Activated T-cell treated with anti-CD3 and anti-CD28 coated beads for 24 hours (primary cell): ENCODE measurements around the gene ZBTB20.
"Not testable (repeated sequence)": the region's sequence is repeated elsewhere in the genome, so short reads cannot be mapped to it uniquely, and the experiment has no call there.

Experiments
- DNase-seq: peaks from one replicate; pipeline ENCODE4 v3.0.0-alpha.2; 2020; ENCODE audit warnings: low read depth

ZBTB20 gene

DNA sequence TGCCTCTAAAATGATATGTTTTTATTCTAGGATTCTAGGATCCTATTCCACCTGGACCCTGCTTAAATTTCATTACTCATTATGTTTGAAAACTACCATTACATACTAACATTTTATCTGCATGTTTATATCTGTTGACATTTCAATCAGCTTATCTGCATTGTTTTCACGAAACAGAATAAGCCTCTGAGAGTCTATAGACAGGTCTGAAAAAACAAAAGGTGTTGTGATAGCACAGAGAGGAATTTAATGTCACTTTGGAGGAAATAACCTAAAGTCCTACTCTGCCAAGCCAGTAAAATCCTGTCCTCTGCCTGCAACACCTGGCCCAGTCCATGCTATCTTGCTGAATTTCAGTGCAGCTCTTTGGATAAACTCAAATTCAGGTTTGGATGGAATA is 315.2 kb downstream of the ZBTB20 start:
- DNase-seq, result no peak

DNA sequence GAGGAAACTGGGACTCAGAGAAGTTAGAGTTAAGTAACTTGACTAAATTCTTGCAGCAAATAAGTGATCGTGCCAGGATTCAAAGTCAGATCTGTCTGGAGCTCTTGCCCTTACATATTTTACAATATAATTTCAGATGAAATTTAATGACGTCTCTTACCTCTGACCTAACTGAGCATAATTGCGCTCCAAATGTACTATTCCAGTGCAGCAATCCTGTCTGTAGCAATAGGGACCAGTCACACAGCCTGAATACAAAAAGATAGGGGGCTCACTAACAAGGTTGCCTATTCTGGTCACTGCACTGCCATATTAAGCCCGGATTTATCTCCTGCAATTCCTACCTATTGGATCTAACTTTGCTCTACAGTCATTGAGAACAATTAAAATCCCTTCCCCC is 316.4 kb downstream of the ZBTB20 start:
- DNase-seq, result no peak

DNA sequence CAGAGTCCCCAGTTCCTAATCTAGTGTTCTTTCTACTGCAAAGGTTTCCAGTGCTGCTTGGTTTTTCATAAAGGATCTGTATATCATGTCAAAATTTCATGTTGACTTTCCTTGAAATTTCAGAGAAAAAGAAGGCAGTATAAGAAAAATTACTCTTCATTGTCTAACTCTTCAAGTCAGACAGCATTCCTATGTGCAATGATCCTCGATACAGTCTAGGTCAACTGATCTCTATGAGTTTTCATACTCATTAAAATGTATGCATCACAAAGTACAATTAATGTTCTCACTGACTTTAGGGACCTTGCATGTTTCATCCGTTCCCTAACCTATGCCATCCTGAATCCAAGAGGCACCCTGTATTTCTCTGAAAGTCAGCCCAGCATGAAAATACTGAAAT is 317.3 kb downstream of the ZBTB20 start:
- DNase-seq, result no peak

DNA sequence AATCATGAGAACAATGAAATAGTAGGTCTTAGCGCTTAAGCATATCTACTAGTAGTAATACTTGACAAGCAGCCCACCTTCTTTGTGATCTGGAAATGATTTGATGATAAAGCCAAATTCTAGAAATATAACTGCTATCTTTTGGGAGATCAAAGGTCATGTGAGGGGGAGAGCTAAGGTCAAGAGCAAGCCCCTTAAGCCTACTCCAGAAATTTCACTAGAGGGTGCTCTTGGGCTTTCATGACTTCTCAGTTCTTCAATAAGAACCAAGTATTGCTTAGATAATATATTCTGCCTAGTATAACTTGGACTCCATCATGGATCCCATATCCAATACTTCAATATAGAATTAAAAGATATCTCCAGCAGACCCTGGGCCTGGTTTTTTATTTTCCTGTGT is 319.6 kb downstream of the ZBTB20 start:
- no peak for DNase-seq

DNA sequence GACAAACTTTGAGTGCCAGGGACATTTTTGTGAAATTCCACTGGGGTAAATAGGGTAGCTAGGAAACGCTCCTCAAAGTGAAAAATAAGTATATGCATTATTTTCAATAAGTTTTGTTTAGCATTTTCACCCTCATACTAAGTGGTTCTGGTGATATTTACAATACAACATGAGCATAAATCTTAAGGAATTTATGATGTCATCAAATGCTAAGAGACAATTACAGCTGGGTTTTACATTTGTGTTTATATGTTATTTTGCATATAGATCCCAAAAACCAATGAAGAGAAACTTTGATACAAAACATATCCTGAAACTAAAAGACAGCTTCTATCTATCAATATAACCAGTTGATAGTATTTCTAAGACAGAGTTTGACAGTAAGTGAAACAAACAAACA is 323.1 kb downstream of the ZBTB20 start:
- no peak for DNase-seq

DNA sequence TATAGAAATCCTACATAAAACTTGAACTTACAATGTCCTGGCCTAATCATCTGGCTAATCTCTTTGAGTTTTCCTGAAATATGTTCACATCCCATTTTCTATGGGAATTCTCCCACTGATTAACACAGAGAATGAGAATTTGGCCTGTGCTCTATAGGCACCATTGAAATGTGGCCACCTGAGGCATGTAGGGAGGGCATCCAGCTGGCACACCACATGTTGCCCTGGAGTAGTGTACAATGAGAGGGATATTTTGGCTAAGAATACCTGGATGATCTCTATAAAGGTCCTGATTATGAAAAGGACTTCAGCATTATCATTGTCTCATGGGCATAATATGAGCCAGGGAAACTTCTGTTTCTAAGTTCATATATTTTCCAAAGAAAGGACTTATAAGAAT is 324.0 kb downstream of the ZBTB20 start:
- no peak for DNase-seq

DNA sequence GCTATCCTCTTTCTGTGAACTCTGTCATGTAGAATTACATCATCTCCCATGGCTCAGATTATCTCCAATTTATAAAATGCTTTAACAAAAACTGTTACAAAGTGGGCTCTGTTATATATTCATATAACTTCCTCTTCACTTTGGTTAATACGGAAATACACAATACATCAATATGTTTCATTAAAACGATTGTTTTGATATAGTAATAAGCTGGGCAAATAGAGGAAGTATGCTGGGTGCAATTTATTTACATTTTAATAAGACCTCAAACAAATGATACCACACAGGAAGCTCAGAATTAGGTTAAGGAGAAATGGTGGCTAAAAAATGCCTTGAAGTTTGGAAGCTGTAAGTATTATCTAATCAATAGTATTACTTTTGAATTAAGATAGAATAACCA is 331.0 kb downstream of the ZBTB20 start:
- no peak for DNase-seq

DNA sequence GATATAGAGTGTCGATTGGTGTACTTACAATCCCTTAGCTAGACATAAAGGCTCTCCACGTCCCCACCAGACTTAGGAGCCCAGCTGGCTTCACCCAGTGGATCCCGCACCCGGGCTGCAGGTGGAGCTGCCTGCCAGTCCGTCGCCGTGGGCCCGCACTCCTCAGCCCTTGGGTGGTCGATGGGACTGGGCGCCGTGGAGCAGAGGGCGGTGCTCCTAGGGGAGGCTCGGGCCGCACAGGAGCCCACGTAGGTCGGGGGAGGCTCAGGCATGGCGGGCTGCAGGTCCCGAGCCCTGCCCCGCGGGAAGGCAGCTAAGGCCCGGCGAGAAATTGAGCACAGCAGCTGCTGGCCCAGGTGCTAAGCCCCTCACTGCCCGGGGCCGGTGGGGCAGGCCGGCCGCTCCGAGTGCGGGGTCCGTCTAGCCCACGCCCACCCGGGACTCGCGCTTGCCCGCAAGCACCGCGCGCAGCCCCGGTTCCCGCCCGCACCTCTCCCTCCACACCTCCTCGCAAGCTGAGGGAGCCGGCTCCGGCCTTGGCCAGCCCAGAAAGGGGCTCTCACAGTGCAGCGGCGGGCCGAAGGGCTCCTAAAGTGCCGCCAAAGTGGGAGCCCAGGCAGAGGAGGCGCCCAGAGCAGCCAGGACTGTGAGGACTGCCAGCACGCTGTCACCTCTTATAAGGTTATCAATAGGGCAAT is 334.4 kb downstream of the ZBTB20 start:
- DNase-seq, result not testable (repeated sequence)

DNA sequence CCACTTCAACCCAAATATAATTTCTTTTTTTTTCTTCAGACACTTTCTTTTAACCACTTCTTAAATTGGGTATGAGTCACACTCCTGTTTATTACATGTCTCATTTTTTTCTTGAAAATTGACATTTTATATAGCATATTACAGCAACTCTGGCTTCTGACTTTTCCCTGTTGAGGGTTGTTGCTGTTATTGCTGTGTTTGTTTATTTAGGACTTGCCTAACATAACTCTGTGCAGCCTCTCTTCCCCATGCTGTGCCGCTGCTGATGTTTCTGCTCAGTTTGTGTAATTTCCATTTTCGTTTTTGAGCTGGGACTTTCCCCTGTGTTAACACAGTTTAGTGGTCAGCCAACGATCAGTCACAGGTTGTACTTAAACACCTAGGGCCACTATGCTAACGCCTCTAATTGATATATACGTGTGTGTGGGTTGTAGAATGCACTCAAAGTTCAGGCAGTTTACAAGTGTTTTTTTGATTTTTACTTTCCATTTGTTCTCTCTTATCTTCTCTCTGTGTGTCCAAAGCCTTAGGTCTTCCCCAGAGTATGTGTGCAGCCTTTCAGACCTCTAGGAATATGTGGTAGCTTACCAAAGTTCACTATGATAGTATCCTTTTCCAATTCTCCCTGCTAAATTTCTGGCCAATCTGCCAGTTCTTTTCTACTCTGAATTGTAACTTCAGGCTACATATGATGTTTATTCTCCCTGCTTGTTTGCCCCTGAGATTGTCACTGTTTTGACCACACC is 337.2 kb downstream of the ZBTB20 start:
- peak; percentile 1 for DNase-seq

DNA sequence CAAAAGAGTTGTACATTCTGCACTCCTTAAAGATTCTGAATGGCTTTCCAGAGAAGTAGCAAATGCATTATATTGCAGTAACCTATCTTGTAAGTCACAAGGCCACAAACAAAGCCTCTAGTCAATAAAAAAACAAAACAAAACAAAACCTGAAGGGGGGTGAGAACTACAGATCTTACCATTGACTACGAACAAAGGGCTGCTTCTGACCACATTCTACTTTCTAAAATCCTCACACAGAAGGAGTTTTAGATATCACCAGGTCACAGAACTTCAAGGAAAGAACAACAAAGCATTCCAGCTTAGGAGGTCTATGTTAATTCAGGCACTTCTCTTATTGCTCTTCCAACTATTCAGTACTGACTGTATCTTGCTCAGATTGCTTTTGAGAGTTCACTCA is 343.0 kb downstream of the ZBTB20 start:
- DNase-seq, result no peak

DNA sequence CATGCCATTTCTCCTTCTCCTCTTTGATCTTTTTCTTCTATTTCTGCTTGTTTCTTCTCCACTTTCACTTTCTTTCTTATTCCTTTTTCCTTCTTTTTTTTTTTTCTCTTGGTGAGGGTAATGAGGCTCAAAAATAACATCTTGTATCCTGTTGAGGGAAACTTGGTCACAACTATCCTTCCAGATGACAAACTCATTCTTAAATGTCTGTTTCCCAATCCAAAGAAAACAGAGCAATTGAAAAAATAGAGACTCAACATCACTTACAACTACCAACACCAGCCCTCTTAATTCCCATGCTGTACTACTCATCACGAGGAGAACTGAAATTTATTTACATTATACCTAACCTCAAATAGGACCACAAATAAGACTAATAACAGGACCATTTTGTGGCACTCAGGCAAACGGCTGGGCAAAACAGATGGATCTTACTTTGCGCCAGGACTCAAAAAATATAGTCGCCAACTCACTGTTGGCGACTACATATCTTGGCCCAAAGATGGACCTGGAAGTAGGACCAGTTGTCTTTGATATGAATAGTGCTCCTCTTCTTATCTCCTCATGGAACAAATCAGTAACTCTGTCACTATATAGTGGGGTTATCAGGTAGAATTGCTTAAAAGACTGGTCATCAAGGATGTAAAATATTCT is 343.9 kb downstream of the ZBTB20 start:
- no peak for DNase-seq

DNA sequence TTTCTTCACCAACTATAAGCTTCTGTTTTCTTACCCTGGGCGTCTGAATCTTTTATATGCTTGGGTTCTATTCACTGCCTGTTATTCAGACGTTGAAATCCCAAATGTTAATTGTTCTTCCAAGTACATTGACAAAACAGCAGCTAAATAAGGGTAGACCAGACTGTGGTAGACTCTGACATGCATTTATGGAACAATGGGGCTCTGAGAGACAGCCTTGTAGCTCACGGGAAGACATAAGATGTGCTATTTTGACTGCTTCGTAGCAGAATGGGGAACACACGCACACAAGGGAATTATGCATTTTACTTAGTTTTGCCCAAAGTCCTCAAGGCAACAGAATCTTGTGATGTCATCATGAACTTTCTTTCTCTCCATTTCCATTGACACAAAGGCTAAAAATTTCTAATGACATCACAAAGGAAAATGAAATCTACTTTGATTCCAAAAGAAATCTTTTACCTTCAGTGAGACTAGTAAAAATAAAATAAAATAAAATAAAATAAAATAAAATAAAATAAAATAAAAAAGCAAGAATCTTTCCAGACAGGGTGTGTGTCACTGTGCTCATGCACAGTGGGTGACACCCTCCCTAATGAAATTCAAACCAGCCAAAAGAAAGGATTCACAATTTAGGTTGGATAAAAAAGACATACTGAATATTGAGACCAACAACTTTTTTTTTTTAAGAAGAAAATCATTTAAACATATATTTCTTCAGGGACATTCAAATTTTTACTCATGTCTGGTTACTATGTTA is 346.6 kb downstream of the ZBTB20 start:
- DNase-seq, result no peak

DNA sequence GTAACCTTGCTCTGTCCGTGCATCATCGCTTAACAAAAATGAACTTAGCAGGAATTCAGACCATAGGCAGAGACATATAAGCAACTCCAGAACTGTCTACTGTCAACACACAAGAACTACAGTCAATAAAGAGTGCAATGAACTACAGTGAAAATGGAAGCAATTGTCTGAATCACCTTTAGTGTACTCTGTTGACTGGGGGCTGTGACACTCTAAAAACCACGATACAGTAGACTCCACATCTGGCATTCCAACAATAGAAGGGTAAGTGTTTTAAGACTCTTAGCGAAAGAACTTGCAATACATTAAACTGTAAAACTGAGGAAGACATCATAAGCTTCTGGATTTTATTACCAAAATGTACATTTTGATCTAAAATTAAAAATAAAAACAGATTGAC is 347.3 kb downstream of the ZBTB20 start:
- no peak for DNase-seq

DNA sequence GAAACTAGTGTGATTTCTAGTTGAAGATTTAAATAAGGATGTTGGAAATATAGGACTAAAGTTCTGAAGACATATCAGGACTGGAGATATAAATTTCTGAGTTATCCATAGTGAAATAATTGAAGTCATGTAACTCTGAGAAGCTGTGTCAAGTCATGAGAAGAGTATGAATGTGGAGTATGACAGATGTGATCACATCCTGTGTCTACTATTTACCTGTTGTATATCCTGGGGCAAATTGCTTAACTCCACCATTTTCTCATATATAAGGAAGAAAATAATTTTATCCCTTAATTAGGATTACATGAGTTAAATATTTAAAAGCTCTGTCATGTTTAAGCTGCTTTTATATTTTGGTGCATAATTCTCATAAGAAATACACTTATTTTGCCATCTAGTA is 350.3 kb downstream of the ZBTB20 start:
- DNase-seq, result no peak

DNA sequence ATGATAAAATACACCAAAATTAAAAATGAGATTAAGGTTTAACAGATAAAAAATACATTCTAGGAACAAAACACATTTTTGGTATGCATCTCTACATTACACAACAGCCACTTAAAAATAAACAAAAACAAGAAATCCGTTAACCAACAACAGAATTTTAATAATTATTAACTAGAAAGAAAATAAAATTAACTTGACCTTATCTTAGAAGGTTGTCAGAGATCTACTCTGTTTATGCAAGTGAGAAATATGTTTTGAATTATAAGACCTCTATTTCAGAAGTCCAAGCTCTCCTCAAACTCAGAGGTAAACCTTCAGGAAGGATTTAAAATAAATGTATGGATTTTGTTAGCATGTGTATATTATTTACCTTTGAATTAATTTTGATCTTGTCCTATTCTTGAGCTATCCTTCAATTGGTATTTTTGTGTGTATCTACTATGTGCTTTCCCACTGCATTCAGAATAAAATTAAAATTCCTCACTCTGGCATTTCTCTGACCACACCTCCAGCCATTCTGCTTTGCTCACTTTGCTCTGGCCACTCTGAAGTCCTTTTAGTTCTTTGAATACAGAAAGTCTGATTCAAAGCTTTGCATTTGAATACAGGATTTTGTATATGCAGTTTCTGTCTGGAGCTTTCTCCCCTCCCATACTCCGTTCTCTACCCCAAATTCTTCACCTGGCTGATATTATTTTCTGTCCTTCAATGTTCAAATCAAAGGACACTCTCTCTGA is 352.0 kb downstream of the ZBTB20 start:
- DNase-seq, result no peak

DNA sequence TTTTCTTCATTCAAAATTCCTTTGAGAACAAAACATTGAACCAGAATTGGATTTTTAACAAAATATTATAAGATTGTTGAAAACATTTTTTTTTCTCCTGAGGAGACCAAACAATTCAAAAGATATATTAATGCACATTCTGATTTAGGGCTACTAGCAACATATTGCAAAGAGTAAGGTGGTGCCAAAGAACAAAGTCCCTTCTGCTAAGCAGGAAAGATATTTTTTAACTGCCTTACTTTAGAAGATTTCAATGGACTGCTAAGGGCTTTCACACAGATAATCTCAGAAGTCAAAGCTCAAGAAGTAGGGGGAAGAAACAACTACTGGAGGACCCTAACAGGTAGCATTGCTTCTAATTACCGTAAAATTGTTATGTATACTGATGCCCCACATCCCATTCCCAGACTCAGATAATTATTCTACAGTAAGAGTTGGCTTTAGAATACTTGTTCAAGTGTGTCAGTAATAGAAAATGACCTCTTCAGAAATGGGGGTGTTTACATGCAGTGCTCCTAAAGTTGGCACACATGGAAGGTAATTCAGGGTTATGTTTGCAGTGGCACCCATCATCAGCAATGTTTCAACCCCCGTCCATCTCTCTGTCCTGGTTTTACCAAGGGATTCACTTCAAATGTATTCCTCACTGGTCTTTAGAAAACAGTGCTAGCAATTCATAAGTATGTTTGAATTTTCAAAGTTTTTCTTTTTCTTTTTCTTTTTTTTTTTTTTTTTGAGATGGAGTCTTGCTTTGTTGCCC is 354.7 kb downstream of the ZBTB20 start:
- DNase-seq, result no peak

DNA sequence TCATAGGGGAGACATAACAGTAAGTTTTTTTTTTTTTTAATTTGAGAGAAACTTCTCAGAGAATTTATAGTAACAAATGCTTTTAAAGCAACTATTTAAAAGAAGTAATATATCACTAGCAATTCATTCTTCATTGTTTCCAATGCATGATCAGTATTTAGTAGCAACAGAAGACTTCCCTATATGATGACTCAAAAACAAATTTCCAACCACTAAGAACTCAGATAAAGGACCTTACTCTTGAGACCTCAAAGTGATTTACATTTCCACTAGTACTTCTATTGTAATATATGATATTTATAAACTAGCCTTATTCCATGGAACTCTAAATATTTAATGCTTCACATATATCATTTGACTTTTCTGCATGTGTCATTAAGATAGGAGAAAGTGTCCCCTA is 356.3 kb downstream of the ZBTB20 start:
- no peak for DNase-seq

DNA sequence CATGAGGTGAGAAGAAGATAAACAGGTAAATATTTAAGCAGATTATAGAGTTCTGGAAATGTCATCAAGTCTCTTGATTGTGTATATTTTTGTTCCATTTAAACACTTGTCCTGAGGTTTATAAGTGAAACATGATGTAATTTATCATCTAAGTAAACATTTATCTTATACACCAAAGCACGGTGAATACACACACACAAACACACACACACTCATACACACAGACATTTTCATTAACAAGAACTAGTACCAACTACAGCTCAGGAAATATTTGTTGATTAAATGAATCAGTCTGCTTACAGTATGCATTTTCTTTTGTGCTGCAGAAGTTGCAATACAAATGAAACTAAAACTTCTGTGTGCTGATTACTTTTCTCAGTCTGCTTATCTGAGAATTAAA is 357.3 kb downstream of the ZBTB20 start:
- DNase-seq, result no peak

DNA sequence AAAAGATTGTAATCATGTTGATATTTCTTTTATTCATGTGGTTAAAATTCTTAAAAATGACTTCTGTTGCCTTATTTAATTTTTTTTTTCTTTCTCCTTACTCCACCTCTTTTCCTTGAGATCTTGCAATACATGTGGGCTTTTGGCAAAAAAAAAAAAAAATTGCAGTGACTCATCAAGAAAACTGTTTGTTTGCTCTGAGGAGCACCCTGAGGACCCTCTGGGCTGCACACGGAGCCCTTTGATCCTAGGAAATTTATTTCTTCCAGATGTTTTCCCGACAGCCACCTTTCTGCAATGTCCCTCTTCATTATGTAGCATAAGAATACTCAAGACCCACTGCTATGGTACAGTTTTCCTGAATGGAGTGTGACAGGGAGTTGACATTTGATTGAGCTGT is 371.7 kb downstream of the ZBTB20 start:
- DNase-seq, result no peak

DNA sequence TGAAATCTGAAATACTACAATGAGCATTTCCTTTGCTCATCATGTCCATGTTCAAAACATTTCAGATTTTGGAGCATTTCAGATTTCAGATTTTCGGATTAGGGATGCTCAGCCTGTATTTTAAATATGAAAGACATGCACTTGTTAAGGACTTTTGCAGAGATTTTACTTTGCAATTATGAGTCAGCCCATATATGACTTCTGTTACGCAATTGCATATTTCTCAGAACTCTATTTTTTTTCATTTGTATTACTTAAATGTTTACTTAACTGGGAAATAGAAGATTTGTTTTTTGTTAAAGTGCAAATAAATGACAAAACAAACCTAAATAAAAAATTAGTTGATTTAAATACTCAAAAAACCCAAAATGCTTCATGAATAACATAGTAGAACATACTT is 376.2 kb downstream of the ZBTB20 start:
- DNase-seq, result no peak

DNA sequence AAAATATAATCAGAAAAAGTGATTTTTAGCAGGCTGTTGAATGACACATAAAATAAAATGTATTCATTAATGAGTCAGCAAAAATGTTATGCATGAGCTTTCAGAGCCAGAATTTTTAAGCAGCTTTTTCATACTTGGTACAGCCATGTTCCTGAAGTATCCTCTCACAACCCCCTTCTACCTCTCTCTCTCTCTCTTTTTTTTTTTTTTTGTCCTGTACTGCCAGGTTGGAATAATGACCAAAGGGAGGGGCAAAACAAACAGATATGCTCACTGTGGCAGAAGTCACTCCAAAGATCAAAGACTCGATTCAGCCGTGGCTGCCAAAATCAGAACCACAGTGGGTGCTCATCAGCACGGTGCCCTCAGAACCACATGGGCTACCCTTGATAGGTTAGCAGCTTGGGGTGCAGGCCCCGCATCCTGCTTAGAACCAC is 383.0 kb downstream of the ZBTB20 start:
- DNase-seq, result no peak
